PC-3 (cell line): ENCODE data around the gene MYF6.
A peak's percentile ranks its signal among the peaks of the same experiment; 100 is the strongest.
"Not testable (repeated sequence)": the region's sequence is repeated elsewhere in the genome, so short reads cannot be mapped to it uniquely, and the experiment has no call there.

Experiments
- EZH2 ChIP-seq: fragments of 300-600 bp; sonication (generic); IDR thresholded peaks from one replicate; pipeline ENCODE4 v1.6.1; 2017; ENCODE audit warnings: antibody characterized with exemption, mild to moderate bottlenecking, low read length; ENCODE audit not compliant: unreplicated experiment
- TF ChIP-seq, protein P1 (sequence below): fragments of 300-600 bp; sonication (generic); conservative IDR thresholded peaks from 2 replicates; pipeline ENCODE4 v1.5.1; 2017; ENCODE audit warnings: antibody characterized with exemption, low read depth, mild to moderate bottlenecking, low read length

DNA sequence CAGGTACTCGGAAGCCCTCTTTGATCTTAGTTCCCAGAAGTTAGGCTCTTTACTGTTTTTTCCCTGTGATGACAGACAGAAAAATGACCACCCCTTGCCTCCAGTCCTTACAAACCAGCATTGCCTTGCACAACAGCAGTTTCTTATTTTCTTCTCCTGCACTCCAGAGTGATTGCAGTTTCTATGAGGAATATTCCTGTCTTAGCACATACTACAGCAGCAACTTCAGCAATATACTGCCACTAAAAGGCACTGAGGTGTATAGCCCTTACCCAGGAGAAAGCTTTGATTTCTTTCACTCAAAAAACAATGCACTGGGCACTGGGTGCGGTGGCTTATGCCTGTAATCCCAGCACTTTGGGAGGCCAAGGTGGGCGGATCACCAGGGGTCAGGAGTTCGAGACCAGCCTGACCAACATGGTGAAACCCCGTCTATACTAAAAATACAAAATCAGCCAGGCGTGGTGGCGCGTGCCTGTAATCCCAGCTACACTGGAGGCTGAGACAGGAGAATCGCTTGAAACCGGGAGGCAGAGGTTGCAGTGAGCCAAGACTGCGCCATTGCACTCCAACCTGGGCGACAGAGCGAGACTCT lies 31.3 kb upstream of the MYF6 start:
- not testable (repeated sequence) for TF ChIP-seq EZH2
- TF ChIP-seq, protein P1, sequence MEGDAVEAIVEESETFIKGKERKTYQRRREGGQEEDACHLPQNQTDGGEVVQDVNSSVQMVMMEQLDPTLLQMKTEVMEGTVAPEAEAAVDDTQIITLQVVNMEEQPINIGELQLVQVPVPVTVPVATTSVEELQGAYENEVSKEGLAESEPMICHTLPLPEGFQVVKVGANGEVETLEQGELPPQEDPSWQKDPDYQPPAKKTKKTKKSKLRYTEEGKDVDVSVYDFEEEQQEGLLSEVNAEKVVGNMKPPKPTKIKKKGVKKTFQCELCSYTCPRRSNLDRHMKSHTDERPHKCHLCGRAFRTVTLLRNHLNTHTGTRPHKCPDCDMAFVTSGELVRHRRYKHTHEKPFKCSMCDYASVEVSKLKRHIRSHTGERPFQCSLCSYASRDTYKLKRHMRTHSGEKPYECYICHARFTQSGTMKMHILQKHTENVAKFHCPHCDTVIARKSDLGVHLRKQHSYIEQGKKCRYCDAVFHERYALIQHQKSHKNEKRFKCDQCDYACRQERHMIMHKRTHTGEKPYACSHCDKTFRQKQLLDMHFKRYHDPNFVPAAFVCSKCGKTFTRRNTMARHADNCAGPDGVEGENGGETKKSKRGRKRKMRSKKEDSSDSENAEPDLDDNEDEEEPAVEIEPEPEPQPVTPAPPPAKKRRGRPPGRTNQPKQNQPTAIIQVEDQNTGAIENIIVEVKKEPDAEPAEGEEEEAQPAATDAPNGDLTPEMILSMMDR, result peak; percentile 51
